GM21515 (cell line): ENCODE measurements around the gene SGK2.

Experiments
- ATAC-seq: cut with Tn5 transposase; IDR thresholded peaks from one replicate; pipeline ENCODE4 v1.9.1; 2021; ENCODE audit not compliant: unreplicated experiment

SGK2 gene

DNA sequence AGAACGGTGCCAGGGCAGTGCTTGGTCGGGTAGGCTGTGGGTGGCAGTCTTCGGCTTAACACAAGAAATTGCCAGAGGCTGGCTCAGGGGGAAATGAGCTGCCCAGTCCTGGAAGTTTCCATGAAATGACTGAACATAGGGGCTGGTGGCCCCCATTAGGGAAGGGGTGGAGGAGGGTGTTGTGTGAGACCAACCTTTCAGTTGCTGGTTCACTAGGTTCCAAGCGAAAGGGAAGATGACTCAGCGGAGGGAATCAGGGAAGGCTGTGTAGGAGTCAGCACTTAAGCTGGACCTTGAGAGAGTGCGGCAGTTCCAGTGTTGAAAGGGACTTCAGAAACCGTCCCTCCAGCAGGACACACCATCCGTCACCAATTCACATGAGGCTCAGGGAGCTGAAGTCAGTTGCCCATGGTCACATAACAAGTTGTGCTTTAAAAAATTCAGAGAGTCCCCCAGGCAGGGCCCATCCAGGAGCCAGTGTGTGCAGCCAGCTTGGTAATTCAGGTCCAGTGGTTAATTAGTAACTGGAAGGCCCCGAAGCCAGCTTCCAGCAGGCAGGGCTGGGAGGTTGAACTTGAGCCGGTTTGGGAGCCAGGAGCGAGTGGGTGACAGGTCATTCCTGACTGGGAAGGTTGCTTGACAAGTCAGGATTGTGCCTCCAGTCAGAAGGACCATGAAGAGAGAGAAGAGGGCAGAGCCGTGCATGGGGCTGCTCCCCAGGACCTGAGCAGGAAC lies at the start of gene SGK2:
Gene SGK2 (plus strand): TSS at position 616 of the 735 bp plus-strand sequence. CDS start 7,469 bp downstream, outside the sequence.
- no peak for ATAC-seq

DNA sequence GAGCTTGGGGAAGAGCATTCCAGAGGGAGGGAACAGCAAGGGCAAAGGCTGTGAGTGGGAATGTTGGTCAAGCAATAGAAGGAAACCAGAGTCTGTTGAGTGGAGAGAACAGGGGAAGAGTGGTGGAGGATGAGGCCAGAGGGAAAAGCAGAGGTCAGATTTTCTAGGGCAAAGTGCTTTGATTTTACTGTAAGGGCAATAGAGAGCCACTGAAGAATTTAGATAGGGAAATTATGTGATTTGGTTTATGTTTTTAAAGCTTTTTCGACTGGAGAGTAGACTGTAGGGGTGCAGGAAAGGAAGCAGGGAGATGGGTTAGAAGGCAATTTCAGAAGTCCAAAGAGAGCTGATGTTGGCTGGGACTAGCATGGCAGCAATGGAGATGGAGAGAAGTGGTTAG lies 46.9 kb upstream of the SGK2 start:
- no peak for ATAC-seq

DNA sequence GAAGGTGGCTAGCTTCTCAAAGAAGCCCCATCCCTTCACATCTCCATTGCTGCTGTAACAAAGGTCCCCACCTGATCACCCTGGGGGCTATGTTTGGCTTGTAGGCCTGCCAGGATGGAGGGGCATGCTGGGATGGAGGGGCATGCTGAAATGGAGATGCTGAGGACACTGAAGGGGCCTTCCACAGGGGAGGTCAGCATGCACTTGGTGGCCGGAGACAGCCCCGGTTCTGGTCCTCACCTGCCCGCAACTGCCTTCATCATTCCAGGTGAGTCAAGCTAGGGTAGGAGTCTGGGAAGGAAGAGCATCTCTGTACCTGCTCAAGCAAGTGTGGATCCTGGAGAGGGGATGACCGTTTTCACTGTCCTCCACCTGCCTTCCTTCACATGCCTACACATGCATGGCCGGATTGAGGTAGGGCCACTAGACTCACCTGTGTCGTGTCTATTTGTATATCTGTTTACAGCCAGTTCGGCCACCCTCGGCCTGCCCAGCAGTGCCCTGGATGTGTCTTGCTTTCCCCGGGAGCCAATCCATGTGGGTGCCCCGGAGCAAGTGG lies 45.4 kb upstream of the SGK2 start:
- ATAC-seq, result no peak

DNA sequence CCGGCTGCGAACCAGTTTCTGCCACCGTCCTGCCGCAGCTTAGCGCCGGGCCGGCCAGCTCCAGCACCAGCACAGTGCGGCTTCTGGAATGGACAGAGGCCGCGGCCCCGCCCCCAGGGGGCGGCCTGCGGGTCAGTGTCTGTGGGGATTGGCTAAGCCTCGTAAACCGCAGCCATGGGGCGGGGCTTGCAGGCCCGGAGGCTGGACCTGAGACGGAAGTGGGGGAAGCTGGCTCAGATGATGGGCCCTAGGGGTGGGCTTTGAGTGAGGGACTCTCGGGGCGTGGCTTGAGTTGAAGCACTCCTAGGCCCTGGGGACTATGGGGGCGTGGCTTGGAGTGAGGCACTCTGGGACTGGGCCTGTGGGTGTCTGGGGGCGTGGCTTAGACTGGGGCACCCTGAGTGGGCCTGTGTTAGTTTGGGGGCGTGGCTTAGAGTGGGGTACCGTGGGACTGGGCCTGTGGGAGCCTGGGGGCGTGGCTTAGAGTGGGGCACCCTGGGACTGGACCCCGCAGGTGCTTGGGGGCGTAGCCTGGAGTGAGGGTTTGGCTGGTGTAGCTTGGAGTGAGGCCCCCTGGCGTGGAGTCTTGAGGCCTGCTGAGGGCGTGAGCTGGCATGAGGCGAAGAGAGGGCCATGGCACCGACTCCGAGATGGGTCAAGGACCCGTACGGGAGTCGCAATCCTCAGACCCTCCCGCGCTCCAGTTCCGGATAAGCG lies 44.7 kb upstream of the SGK2 start:
- ATAC-seq, result peak; percentile 85

DNA sequence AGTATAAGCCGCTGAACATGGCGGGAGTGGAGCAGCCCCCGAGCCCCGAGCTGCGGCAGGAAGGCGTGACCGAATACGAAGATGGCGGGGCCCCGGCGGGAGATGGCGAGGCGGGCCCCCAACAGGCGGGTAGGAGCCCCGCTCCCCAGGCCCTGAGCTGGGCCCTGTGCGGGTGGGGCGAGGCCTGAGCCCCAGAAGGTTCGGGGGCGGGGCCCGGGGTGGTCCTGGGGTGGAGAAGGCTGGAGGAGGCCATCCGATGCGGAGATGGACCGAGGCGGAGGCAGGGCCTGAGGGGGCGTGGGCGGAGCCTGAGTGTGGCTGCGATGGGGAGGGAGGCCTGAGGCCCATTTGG lies 44.2 kb upstream of the SGK2 start:
- peak; percentile 23 for ATAC-seq

DNA sequence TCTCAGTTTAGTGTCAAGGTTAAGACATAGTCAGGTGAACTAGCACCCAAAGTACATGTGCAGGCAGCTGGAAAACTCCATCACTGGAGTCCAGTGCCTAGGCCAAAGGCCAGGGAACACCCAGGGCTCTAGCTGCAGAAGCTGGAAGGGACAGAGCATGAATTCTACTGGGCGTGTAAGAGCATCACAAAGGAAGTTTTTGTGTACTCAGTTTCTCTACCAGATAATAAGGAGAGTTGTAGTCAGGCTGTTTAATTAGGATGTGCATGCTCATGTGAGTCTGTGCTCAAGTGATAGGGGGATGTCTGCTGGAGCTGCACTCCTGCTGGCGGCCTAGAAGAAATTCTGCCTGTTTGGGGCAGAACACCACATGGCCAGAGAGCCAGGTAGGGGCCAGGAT lies 43.2 kb upstream of the SGK2 start:
- no peak for ATAC-seq

DNA sequence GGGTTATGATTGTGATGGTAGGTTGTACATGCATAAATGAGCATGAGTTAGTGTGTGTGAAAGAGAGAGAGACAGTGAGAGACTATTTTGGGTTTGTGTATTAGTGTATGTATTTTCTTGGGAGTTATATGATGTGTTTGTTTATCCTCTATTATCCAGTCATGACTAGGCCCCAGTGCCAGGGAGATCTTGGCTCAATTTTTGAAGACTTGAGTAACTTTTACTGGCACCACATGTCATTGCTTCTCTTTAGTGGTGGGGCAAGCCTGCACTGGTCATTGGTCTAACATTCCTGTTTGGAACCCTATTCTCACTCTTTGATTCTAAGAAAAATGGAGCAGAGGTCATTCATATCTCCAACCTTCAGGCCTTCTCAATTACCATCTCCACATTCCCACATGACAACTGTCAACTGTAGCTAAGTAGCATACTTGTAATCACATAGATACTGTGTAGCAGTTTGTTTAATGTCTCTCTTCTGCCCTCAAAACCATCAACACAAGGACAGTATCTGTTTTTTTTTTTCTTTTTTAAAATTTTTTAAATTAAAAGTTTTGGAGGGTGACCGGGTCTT lies 42.5 kb upstream of the SGK2 start:
- ATAC-seq, result no peak

DNA sequence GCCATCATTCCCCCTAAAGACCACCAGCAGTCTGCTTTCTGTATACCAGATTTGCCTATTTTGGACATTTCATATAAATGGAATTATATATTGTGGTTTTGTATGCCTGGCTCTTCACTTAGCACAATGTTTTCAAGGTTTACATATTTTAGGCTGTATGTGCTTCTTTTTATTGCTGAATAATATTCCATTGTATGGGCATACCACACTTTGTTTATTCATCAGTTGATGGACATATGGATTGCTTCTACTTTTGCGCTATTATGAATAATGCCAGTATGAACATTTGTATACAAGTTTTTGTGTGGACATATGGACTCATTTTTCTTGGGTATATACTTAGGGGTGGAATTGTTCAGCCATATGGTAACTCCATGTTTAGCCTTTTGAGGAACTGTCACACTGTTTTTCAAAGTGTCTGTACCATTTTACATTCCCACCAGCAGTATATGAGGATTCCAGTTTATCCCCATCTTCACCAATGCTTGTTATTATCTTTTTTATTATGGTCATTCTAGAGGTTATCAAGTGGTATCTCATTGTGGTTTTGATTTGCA lies 38.7 kb upstream of the SGK2 start:
- ATAC-seq, result no peak

DNA sequence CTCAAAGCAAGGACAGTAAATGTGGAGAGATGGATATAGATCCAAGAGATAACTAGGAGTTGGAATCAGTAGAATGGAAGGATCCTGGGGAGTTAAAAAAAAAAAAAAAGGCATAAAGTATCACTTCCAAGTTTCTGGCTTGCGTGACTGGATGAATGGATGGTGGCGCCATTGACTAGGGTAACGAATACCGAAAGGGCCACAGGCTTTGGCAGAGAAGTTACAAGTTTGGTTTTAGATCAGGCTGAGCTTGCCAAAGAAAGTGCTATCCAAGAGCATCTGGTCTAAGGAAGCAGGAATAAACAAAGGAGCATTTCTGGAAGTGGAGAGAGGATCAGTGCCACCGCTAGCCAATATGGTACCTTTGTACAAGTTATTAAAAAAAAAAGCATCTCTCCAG lies 33.8 kb upstream of the SGK2 start:
- ATAC-seq, result no peak

DNA sequence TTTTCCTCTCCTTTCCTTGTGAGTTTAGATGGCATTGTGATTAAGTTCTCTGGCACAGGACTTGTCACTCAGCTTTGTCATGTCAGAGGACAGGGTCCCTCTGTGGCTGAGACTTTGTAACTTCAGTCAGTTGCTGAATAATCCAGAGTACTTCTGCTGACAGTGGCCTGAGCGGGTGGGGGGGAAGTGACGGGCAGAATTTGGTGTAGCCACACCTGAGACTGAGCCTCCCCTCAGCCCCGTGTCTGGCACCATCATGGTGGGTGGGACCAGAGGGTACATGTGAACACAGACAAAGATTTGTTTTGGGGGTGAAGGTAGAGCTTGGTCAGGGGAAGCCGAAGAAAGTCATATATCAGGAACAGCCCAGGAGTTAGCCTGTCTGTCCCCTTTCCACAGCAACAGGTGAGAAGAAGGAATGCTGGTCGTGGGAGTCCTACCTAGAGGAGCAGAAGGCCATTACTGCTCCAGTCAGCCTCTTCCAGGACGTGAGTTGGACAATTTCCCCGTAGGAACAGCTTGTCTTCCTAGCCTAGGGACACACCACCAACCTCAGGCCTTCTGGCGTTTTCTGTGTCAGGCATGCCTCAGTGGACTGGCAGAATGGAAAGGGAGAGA lies 30.5 kb upstream of the SGK2 start:
- ATAC-seq, result no peak

DNA sequence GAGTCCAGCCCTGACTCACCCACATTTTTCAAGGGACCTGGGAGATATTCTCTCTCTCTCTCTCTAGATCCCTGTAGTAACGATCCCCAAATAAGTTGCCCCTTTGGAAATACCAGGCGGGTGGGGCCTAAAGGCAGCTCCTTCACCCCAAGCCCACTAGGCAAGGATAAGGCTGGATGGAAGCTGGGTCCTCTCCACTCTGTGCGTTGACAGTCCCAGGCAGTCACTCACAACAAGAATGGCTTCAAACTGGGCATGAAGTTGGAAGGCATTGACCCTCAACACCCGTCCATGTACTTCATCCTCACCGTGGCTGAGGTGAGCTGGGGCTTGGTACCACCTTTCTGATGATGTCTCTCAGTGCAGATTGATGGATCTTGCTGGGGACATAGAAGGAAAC lies 29.8 kb upstream of the SGK2 start:
- no peak for ATAC-seq

DNA sequence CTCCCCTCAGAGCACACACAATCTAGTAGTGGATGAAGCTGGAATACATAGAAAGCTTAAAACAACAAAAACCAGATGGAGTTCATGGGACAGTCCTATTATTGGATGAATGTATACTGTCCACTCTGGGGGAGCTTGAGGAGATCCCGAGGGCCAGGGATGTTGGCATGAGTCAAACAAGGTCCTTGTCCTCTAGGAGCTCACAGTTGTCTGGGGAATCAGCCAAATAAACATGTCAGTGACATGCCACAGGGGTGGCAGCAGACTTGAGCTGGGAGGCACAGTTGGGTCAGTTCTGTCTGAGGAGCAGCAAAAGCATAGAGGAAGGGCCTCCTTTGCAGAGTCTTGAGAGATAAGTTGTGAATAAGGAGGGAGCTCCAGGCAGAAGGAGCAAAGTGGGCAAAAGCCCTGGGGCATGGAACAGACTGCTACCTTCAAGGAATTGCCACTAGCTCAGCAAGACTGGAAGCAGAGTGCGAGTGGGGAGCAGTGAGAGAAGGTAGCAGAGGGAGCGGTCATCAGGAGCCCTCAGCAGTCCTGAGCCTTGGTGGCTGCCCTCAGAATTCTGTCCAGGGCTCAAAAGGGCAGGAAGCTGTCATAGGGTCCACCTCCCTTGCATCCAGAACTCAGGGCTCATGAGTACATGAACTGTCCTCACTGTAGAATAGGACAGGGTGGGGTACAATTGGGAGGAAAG lies 29.2 kb upstream of the SGK2 start:
- no peak for ATAC-seq

DNA sequence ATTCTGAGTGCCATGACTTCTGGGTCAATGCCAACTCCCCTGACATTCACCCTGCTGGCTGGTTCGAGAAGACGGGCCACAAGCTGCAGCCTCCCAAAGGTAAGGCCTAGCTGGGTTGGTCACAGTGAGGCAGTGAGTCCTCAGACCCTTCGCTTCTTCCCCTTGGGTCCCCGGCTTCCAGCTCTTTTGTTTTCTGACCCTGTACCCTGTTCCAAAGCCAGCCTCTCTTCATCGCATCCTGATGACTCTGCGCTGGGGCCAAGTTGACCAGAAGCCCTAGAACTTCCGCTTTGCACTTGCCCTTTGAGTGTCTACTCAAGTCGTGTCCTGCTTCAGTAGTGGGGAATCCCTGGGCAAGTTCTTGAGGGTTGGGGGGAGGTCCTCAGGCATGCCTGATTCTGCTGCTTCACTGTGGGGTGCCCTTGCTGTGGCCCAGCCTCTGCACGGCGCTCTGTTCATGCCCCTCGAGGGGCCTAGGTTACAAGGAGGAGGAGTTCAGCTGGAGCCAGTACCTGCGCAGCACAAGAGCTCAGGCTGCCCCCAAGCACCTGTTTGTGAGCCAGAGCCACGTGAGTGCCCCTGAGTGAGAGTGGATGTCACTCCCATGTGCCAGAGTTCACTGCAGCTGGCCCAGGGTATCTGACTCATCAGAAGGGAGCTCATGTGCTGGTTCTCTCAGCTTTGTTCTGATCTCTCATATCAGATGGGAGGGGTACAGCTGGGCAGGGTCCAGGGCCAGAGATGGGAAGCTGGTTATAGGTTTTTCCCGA lies 28.3 kb upstream of the SGK2 start:
- ATAC-seq, result no peak

DNA sequence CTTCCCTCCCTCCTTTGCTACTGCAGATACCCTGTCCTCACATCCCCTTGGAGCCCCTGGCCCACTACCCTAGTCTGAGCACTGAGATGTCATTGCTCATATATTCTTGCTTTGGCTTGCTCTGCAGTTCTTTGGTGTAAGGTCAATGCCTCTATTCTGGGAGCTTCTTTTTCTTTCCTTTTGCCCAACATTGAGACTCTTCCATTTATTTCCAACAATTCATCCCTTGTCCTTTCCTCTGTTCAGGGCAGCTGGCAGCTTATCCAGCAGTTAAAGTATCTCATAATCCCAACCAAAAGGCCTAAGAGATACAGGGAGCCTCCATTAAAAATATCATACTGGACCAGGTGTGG lies 27.8 kb upstream of the SGK2 start:
- ATAC-seq, result no peak

DNA sequence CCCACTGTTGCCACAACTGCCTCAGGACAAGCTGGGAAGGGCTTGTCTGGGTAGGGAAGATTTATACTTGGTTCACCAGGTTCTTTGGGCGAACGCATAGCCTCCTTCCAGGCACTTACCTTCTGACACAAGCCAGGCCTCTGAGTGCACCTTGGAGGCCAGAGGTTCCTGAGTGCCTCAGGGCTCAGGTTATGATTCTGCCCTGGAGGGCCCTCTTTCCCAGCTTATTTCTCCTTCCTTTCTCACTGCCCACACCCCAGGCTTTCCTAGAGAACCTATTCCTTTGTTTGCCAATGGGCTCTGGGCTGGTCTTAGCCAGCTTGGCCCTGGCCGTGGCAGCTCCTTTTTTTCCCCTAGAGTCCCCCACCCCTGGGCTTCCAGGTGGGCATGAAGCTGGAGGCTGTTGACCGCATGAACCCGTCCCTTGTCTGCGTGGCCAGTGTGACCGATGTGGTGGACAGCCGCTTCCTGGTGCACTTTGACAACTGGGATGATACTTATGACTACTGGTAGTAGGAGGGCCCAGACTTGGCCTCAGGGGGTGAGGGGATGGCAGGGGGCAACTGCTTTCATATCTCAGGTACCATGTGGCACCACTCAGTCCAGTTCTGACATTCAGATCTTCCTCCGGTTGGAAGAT lies 26.3 kb upstream of the SGK2 start:
- ATAC-seq, result no peak

DNA sequence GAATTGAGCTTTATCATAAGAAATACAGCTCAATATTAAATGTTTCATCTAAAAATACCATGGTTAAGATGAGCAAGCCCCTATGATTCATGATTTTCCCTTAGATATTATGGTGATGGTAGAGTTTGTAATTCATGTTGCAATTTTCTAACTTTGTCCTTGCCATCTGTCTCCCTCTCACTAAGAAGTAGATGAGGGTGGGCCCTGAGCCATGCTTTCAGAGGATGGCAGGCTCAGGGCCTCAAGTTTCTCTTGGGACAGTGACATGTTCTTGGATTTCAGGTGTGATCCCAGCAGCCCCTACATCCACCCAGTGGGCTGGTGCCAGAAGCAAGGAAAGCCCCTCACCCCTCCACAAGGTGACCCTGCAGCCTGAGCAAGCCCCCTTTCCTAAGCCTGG lies 25.8 kb upstream of the SGK2 start:
- no peak for ATAC-seq

DNA sequence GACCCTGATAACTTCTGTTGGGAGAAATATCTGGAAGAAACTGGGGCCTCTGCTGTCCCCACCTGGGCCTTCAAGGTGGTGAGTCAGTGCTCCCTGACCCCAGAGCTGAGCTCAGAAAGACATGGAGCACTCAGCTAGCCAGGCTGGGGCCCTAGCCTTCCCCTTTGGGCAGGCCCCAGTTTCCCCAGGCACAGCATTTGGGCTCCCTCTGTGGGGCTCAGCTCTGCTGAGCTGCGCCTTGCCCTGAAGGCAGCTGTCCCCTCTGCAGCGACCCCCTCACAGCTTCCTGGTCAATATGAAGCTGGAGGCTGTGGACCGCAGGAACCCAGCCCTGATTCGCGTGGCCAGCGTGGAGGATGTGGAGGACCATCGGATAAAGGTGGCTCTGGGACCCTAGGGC lies 24.8 kb upstream of the SGK2 start:
- no peak for ATAC-seq

DNA sequence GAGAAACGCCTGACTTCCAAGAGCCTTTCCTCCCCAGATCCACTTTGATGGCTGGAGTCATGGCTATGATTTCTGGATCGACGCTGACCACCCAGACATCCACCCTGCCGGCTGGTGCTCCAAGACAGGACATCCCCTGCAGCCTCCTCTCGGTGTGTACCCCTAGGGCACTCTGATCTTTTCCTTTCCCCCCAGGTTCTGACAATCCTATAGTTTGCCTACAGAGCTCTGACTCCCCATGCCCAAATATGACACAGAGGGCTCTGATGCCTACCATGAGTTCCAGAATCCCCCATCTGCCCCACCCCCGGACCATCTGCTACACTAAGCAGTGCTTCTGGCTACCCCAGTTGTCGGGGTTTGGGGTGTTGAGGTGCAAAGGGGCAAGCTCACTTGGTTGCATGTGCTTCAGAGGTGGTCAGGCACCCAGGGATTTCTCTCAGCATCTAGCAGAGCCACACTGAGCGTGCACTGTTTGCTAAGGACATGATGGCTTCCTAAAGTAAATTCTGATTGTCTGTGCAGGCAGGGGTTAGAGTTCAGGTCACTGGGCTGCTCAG lies 24.0 kb upstream of the SGK2 start:
- ATAC-seq, result no peak

DNA sequence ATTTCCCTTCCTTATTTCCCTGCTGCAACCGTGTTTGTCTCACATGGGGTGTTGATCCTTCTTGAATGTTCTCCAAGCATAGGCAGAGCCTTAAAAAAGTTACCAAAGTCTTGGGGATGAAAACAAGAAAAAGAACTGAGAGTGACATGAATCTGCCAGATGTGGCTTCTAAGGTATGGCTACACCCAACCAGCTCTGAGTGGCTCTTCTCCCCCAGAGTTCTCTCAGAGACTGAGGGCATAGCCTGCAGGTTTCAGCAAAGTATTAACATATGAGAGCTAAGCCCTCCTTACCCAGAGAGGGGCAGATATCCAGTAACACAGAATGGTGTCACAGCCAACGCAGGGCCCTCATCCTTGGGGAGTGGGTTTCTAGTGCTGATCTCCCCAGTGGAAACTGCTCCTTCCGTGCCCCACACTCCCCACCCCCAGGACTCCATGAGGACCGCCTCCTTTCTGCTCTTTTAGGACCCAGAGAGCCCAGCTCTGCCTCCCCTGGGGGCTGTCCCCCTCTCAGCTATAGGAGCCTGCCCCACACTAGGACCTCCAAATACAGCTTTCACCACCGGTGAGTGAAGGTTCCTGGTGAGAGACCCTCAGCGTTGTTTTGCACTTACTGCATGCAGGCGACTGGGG lies 23.3 kb upstream of the SGK2 start:
- no peak for ATAC-seq
